NCI-H1092 treated with DMSO at 0.1 percent for 48 hours (cell line): ENCODE measurements around the gene ZNF304.
"Not testable (repeated sequence)": the region's sequence is repeated elsewhere in the genome, so short reads cannot be mapped to it uniquely, and the experiment has no call there.

Experiments
- DNase-seq: peaks from one replicate; lab custom pipeline; 2025; lab: John Stamatoyannopoulos, UW

The ZNF304 gene

GRCh38 chr19:57362419-57362818 lies 11.3 kb downstream of the ZNF304 start:
- no peak for DNase-seq

DNA sequence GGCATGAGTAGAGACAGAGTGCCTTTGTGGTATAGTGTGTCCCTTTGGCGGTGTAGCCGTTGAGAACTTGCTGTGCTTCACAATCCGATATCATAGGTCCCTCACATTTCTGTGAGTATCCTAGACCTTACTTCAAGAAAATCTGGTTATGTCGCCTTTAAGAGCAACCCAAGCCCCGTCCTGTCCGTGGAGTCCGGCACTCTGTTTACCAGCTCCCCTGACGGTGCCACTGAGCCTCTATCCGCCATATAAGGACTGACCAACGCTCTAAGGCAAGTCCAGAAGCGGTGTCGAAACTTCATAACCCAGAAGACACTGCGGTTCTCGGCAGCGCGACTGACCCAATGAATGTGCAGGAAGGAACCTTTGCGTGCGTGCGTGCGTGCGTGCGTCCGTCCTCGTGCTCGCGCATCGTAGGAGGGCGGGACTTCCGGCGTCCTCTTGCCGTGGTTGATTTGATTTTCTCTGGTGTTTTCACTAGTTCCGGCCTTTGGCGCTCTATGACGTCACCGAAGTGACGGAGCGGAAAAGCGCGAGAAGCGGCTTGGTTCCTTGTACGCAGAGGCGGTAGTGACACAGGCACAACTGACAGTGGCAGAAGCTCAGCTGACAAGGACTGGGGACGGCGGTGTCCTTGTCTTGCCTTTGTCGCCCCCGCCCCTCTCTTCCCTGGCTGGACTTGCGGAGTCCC lies 12.1 kb downstream of the ZNF304 start, which contains the start of the genes TRAPPC2B and ZNF547:
Gene TRAPPC2B, plus strand, starts transcription at position 555 of the 691 bp plus-strand sequence. CDS start 1,283 bp downstream, outside the sequence.
Gene ZNF547, plus strand, starts transcription at position 555 of the 691 bp plus-strand sequence. CDS start 5,005 bp downstream, outside the sequence.
- peak; percentile 96 for DNase-seq

DNA sequence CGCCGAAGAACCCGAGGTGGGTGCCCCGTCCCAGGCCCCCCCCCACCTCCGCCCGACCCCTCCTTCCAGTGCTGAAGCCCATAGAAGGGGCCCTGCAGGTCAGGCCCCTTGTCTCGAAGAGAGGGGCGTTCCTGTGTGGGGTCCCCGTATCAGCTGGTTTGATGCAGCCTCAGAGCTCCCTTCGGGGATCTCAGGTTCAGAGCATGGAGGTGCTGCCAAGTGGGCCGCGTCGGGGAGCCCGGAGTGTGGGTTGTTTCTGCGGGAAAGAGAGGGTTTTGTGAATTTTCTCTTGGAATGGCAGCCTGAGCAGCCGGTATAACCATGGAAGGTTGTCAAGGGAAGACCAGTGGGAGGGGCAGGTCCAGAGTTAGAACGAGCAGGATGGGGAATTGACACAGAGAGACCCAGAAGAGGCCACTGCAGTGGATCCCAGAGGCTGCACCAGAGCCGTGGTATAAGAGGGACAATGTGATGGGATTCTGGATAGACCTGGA lies 12.7 kb downstream of the ZNF304 start:
- DNase-seq, result no peak

GRCh38 chr19:57366776-57367175 lies 15.7 kb downstream of the ZNF304 start:
- DNase-seq, result no peak

- no peak for DNase-seq
These were observed 23.1 kb downstream of the ZNF304 start for GRCh38 chr19:57374179-57374578.

GRCh38 chr19:57374647-57375046 lies 23.6 kb downstream of the ZNF304 start:
- not testable (repeated sequence) for DNase-seq

- DNase-seq, result no peak
These were observed 25.1 kb downstream of the ZNF304 start for GRCh38 chr19:57376151-57376550.

DNA sequence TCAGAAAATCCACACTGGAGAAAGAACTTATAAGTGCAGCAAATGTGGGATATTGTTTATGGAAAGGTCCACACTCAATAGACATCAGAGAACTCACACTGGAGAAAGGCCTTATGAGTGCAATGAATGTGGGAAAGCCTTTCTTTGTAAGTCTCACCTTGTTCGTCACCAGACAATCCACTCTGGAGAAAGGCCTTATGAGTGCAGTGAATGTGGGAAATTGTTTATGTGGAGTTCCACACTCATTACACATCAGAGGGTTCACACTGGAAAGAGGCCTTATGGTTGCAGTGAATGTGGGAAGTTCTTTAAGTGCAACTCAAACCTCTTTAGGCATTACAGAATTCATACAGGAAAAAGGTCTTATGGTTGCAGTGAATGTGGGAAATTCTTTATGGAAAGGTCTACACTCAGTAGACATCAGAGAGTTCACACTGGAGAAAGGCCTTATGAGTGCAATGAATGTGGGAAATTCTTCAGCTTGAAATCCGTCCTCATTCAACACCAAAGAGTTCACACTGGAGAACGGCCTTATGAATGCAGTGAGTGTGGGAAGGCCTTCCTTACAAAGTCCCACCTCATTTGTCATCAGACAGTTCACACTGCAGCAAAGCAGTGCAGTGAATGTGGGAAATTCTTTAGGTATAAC lies 26.6 kb downstream of the ZNF304 start:
- no peak for DNase-seq

GRCh38 chr19:57380923-57381322 lies 29.9 kb downstream of the ZNF304 start:
- DNase-seq, result no peak

DNA sequence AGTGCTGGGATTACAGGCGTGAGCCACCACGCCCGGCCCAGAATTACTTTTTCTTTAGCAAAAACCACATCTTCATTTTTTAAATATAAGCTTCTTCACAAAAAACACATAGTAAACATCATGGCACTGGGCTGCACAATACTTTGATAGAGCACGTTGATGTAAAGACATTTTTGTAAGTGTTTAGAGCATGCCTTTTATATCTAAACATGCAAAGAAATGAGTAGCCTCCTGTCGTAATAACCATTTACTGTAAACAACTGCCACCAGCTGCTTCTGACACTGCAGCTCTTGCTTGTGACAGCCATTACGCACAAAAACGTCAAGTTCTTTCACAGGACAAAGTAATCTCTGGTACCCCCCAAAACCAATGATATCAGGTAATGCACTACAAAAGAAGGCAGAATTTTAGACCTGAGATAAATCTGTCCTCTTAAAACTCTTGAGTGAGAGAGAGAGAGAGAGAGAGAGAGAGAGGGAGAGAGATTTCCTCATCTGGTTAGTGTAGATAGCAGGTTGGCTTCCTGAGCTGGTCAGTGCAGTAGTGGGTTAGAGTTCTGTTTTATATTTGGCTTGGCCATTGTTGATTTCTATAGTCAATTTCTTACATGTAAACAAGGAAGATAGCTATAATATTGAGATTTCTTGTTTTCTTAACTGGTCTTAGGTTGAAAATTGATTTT lies 31.9 kb downstream of the ZNF304 start:
- no peak for DNase-seq

- no peak for DNase-seq
These were observed 38.2 kb downstream of the ZNF304 start for GRCh38 chr19:57389194-57389729.

- peak; percentile 94 for DNase-seq
These were observed 38.9 kb downstream of the ZNF304 start, which contains the start of gene ZNF548 for GRCh38 chr19:57389730-57390598. ZNF548 (plus strand) TSS chr19:57389854; CDS start chr19:57390100, 246 bp downstream.

GRCh38 chr19:57395710-57396109 lies 44.6 kb downstream of the ZNF304 start:
- DNase-seq, result no peak

DNA sequence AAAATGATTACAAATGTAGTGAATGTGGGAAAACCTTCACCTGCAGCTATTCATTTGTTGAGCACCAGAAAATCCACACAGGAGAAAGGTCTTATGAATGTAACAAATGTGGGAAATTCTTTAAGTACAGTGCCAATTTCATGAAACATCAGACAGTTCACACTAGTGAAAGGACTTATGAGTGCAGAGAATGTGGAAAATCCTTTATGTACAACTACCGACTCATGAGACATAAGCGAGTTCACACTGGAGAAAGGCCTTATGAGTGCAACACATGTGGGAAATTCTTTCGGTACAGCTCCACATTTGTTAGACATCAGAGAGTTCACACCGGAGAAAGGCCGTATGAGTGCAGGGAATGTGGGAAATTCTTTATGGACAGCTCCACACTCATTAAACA lies 47.8 kb downstream of the ZNF304 start:
- DNase-seq, result no peak

DNA sequence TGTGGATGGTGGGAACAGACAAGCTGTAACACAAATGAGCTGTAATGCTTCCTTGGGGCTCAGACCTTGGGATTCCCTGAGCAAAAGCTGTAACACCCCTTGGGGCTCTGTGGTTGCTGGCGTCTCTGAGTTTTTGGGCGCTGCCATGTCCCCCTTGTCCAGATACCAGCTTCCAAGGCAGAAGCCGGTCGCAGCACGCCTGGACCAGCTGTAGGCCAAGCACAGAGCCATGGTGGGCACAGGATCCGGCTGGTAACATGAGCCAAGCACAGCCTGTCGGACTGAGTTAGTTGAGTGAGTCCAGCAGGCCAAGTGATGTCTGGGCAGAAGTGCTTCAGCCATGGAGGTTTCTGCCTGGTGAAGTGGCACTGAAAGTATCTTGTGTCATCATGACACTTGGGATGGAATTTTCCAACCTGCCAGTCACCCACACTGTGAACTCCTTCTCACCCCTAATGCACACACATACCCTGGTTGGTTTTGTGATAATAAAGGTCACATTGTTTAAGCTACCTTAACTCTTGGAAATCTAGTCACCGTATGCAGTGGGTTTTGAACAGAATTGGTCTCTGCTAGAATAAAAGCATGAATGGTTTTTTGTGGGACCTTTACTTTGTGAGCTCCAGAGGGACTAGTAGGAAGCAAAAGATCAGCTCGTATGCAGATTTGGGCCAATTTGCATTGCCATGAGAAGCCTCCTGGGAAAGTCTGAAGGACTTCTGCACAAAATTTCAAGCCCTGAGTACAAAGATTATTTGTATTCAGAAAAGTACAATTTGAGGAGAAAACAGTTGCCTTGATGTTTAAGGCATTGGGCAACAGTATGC lies 52.9 kb downstream of the ZNF304 start:
- no peak for DNase-seq

- peak; percentile 51 for DNase-seq
These were observed 55.5 kb downstream of the ZNF304 start for GRCh38 chr19:57406516-57407123.
